HepG2 (cell line): ENCODE measurements around the gene SYNE3. TPM values are rescaled to one million over a fixed set of nuclear protein-coding genes. Genes with fewer than 3 reads are reported as not detected.

Source experiments
- ATAC-seq: fragments of 200-7000 bp; cut with Tn5 transposase; 3 replicates; pipeline ENCODE4 v1.9.1; 2020; ENCODE audit warnings: mild to moderate bottlenecking, moderate library complexity
- BruUV-seq: library from RNA; stranded (reverse); fragments of 400-500 nt; replicated peaks from 2 replicates; lab custom pipeline; 2021; lab: Mats Ljungman, UMichigan
- CTCF ChIA-PET: fragments of 300-600 bp; formaldehyde crosslinking; extraction: SDS; loops from one replicate; lab custom pipeline; 2021; ENCODE audit warnings: low total read pairs, inconsistent platforms, low intra/inter-chr PET ratio; lab: Yijun Ruan, JAX
- POLR2A ChIA-PET: fragments of 350-600 bp; sonication (Branson Sonifier 250); formaldehyde crosslinking; loops from one replicate; lab custom pipeline; 2020; ENCODE audit warnings: antibody characterized with exemption, inconsistent platforms; lab: Yijun Ruan, JAX
- DNase-seq: peaks from one replicate; pipeline ENCODE4 v3.0.0-alpha.2; 2015; ENCODE audit warnings: low spot score
- FAIRE-seq: peaks from 3 replicates; lab custom pipeline; 2011; peaks lifted over from hg19 to GRCh38; lab: Jason Lieb, UNC
- H2AFZ ChIP-seq: one replicate; pipeline ENCODE4 v1.6.1; 2011; ENCODE audit warnings: low read length, inconsistent platforms
- H3K27ac ChIP-seq: fragments of 300-600 bp; 3 replicates; pipeline ENCODE4 v1.8.0; 2011; ENCODE audit warnings: mixed run types, mild to moderate bottlenecking, mixed read lengths, low read length, inconsistent platforms; ENCODE audit not compliant: insufficient read depth; ENCODE audit errors: extremely low read length
- H3K27me3 ChIP-seq, 2 experiments: fragments of 200-600 bp in 1 of 2; 2 replicates in 1 of 2; 3 replicates in 1 of 2; pipeline versions ENCODE4 v1.6.0 to v1.8.0; 2011; ENCODE audit warnings: low read length in 2 of 2, mild to moderate bottlenecking in 2 of 2, moderate library complexity in 2 of 2, inconsistent platforms in 1 of 2; ENCODE audit not compliant: insufficient read depth in 2 of 2, control insufficient read depth in 1 of 2
- H3K36me3 ChIP-seq, 2 experiments: fragments of 200-600 bp in 1 of 2; replicated peaks in 1 of 2; 2 replicates in 1 of 2; 3 replicates in 1 of 2; pipeline versions ENCODE4 v1.5.1 to v1.8.0; 2011; ENCODE audit warnings: low read length in 2 of 2, inconsistent platforms in 1 of 2; ENCODE audit not compliant: insufficient read depth in 2 of 2, control insufficient read depth in 1 of 2
- H3K4me1 ChIP-seq: 2 replicates; pipeline ENCODE4 v1.5.1; 2012; ENCODE audit warnings: low read length, inconsistent platforms; ENCODE audit not compliant: insufficient read depth
- H3K4me2 ChIP-seq: 2 replicates; pipeline ENCODE4 v1.6.0; 2011; ENCODE audit warnings: low read depth, low read length, inconsistent platforms
- H3K4me3 ChIP-seq, 3 experiments: fragments of 200-600 bp in 1 of 3; sonication (generic), shearing (Covaris generic) in 1 of 3; replicated peaks in 1 of 3; 2 replicates each; pipeline ENCODE4 v1.5.1; 2011 to 2016; ENCODE audit warnings: low read length in 3 of 3, inconsistent platforms in 2 of 3, low read depth in 2 of 3, mild to moderate bottlenecking in 2 of 3, control low read depth in 1 of 3, mixed read lengths in 1 of 3; ENCODE audit not compliant: insufficient read depth in 1 of 3
- H3K79me2 ChIP-seq: one replicate; pipeline ENCODE4 v1.6.1; 2011; ENCODE audit warnings: low read length, inconsistent platforms; ENCODE audit not compliant: insufficient read depth
- H3K9ac ChIP-seq: 2 replicates; pipeline ENCODE4 v1.6.0; 2011; ENCODE audit warnings: mild to moderate bottlenecking, low read depth, low read length, inconsistent platforms; ENCODE audit not compliant: insufficient read depth
- H3K9me3 ChIP-seq: 2 replicates; pipeline ENCODE4 v1.5.1; 2012; ENCODE audit warnings: mild to moderate bottlenecking, low read length
- H4K20me1 ChIP-seq: 2 replicates; pipeline ENCODE4 v1.6.0; 2011; ENCODE audit warnings: inconsistent platforms, mild to moderate bottlenecking, low read length, moderate library complexity; ENCODE audit not compliant: insufficient read depth
- ETV6 ChIP-seq: sonication (generic); formaldehyde crosslinking; conservative IDR thresholded peaks from 2 replicates; pipeline ENCODE4 v1.4.0; 2020; ENCODE audit warnings: missing genetic modification reagents
- FIP1L1 ChIP-seq: fragments of 200-400 bp; formaldehyde crosslinking; IDR thresholded peaks from 2 replicates; pipeline ENCODE4 v1.6.1; 2018; ENCODE audit warnings: low read depth, mild to moderate bottlenecking, low read length, moderate library complexity, borderline replicate concordance; ENCODE audit not compliant: insufficient read depth
- FOSL2 ChIP-seq: sonication (generic); formaldehyde crosslinking; IDR thresholded peaks from 2 replicates; pipeline ENCODE4 v1.4.0; 2020; ENCODE audit warnings: missing genetic modification reagents
- FOXA3 ChIP-seq: IDR thresholded peaks from 2 replicates; pipeline ENCODE4 v1.6.1; 2016; ENCODE audit warnings: missing genetic modification reagents, missing compliant biosample characterization
- HNRNPL ChIP-seq: fragments of 200-400 bp; formaldehyde crosslinking; IDR thresholded peaks from 2 replicates; pipeline ENCODE4 v1.6.1; 2017; ENCODE audit warnings: mild to moderate bottlenecking, low read depth, low read length
- KLF12 ChIP-seq: sonication (generic); formaldehyde crosslinking; IDR thresholded peaks from 2 replicates; pipeline ENCODE4 v1.4.0; 2020; ENCODE audit warnings: missing genetic modification reagents, borderline replicate concordance
- NFIB ChIP-seq: sonication (generic); formaldehyde crosslinking; IDR thresholded peaks from 2 replicates; pipeline ENCODE4 v1.9.0; 2021; ENCODE audit warnings: missing genetic modification reagents, mild to moderate bottlenecking, borderline replicate concordance
- NR1H2 ChIP-seq: sonication (generic); formaldehyde crosslinking; IDR thresholded peaks from 2 replicates; pipeline ENCODE4 v1.8.1; 2022; ENCODE audit warnings: low read depth, missing genetic modification reagents, borderline replicate concordance
- PHF21A ChIP-seq: sonication (generic); formaldehyde crosslinking; IDR thresholded peaks from 2 replicates; pipeline ENCODE4 v1.5.0; 2020; ENCODE audit warnings: mild to moderate bottlenecking, missing genetic modification reagents
- POLR2A ChIP-seq, 2 experiments: IDR thresholded peaks; 2 replicates each; pipeline ENCODE4 v1.6.1; 2011; ENCODE audit warnings: low read depth in 2 of 2, low read length in 2 of 2, mild to moderate bottlenecking in 1 of 2, moderate library complexity in 1 of 2; ENCODE audit not compliant: insufficient read depth in 1 of 2
- PPARG ChIP-seq: conservative IDR thresholded peaks from 2 replicates; pipeline ENCODE4 v1.6.1; 2016; ENCODE audit warnings: missing biosample characterization, missing genetic modification reagents
- RARA ChIP-seq: IDR thresholded peaks from 2 replicates; pipeline ENCODE4 v1.6.1; 2016; ENCODE audit warnings: missing genetic modification reagents, missing compliant biosample characterization
- REPIN1 ChIP-seq: sonication (generic); formaldehyde crosslinking; IDR thresholded peaks from 2 replicates; pipeline ENCODE4 v1.8.0; 2022; ENCODE audit warnings: missing genetic modification reagents, low read depth, mild to moderate bottlenecking, borderline replicate concordance
- ZFAT ChIP-seq: sonication (generic); formaldehyde crosslinking; conservative IDR thresholded peaks from 2 replicates; pipeline ENCODE4 v1.8.1; 2023; ENCODE audit warnings: missing genetic modification reagents, inconsistent platforms
- ZGPAT ChIP-seq: IDR thresholded peaks from 2 replicates; pipeline ENCODE4 v1.6.1; 2016; ENCODE audit warnings: mild to moderate bottlenecking
- ZNF414 ChIP-seq: sonication (generic); formaldehyde crosslinking; IDR thresholded peaks from 2 replicates; pipeline ENCODE4 v1.5.0; 2020; ENCODE audit warnings: missing genetic modification reagents
- ZNF556 ChIP-seq: sonication (generic); formaldehyde crosslinking; IDR thresholded peaks from 2 replicates; pipeline ENCODE4 v1.4.0; 2020; ENCODE audit warnings: mild to moderate bottlenecking, missing genetic modification reagents, borderline replicate concordance
- ZNF589 ChIP-seq: sonication (generic); formaldehyde crosslinking; conservative IDR thresholded peaks from 2 replicates; pipeline ENCODE4 v1.8.0; 2022; ENCODE audit warnings: mild to moderate bottlenecking, moderate library complexity, missing genetic modification reagents
- ZNF607 ChIP-seq: sonication (generic); formaldehyde crosslinking; IDR thresholded peaks from 2 replicates; pipeline ENCODE4 v1.5.1; 2020; ENCODE audit warnings: missing genetic modification reagents, mild to moderate bottlenecking, borderline replicate concordance
- ZNF746 ChIP-seq: sonication (generic); formaldehyde crosslinking; IDR thresholded peaks from 2 replicates; pipeline ENCODE4 v1.8.0; 2022; ENCODE audit warnings: mild to moderate bottlenecking, missing genetic modification reagents
- ZNF816 ChIP-seq: sonication (generic); formaldehyde crosslinking; IDR thresholded peaks from 2 replicates; pipeline ENCODE4 v1.8.0; 2022; ENCODE audit warnings: missing genetic modification reagents, mild to moderate bottlenecking, borderline replicate concordance
- WGBS: methylation state at CpG from one replicate; pipeline ENCODE4 v1.1.6; 2017; ENCODE audit warnings: low lambda C conversion rate; 5-methylcytosine and 5-hydroxymethylcytosine counted together
- in situ Hi-C: cut with HindIII; loops from 2 replicates; pipeline ENCODE4 v1.10.0; 2017; ENCODE audit warnings: low pct_unique_long_range_greater_than_20kb; ENCODE audit not compliant: extremely low pct_ligation_motif_present
- intact Hi-C: fragments of 100-400 bp; cut with micrococcal nuclease; formaldehyde crosslinking; loops from one replicate; pipeline ENCODE4 v1.10.0; 2022; ENCODE audit not compliant: unreplicated experiment
- polyA plus RNA-seq, 8 experiments: library from polyadenylated mRNA; depleted of rRNA in 3 of 8; stranded (reverse) in 7 of 8; unstranded in 1 of 8; fragments of >200 nt; fragmentation: Illumina TruSeq in 4 of 8; extraction: Trizol in 4 of 8; gene quantifications; 2 replicates each; pipeline versions ENCODE4 v1.2.1 to v1.2.3, GENCODE V29; 2011 to 2016; ENCODE audit warnings: low read depth in 4 of 8, missing spikeins in 1 of 8, mixed read lengths in 1 of 8; ENCODE audit not compliant: insufficient read depth in 1 of 8
- total RNA-seq, 5 experiments: library from RNA; depleted of rRNA; stranded (reverse); fragments of >200 nt; fragmentation: Illumina TruSeq; extraction: Trizol; gene quantifications; 2 replicates each; pipeline ENCODE4 v1.2.3, GENCODE V29; 2016; ENCODE audit warnings: low read depth in 1 of 5

Gene SYNE3
- total and polyA plus RNA-seq, 2 of the 13 experiments (the other 11 are each of a cell fraction or from before 2014, with no cell fraction given): 7.8 to 8.0 TPM

GRCh38 chr14:95468448-95469133 lies 47.9 kb downstream of the SYNE3 start (continued):
- TF ChIP-seq PHF21A (CRISPR knock-in tag) (peak; percentile 35; the same call in 1 of the 2 replicates), REPIN1 (CRISPR knock-in tag) (0 out of 2 replicates have a peak, but pooled peaks have one; percentile 26), ZNF589 (CRISPR knock-in tag) (no peak), PPARG (peak; percentile 73), ZNF816 (no peak), ZNF414 (CRISPR knock-in tag) (no peak), ZNF556 (CRISPR knock-in tag) (no peak), ETV6 (CRISPR knock-in tag) (no peak), FOXA3 (CRISPR knock-in tag) (peak; percentile 42; the same call in 1 of the 2 replicates), FIP1L1 (no peak), RARA (CRISPR knock-in tag) (peak; percentile 51; the same call in 1 of the 2 replicates), HNRNPL (no peak)

- CTCF ChIA-PET: no interaction called here
- Histone ChIP-seq H2AFZ (no peak overlapping the region), H3K79me2 (no peaks in the 10 kb centered on the region), H4K20me1 (no peaks in the 10 kb centered on the region), H3K9me3 (no peaks in the 10 kb centered on the region), H3K27ac (no peak overlapping the region), H3K4me1 (peaks cover 22% of the 10 kb centered on the region), H3K27me3 (no peaks in the 10 kb centered on the region), H3K4me3 (no peak overlapping the region), H3K36me3 (peaks cover 4 to 33% of the 10 kb centered on the region in 2 experiments; a peak in 3 of 5 replicates), H3K9ac (no peak overlapping the region), H3K4me2 (no peak overlapping the region)
- BruUV-seq: no TSS peak
- intact Hi-C loops (no loop called here), in situ Hi-C loops (no loop called here)
- POLR2A ChIA-PET: interaction anchor here (1.1 to 4.4 kb wide), 5 partner anchors 15 to 68 kb away, joined by 3 to 23 read pairs (median 9); partner anchors contain the start of gene GLRX5
- no peak for ATAC-seq
- 86% methylated on average over 6 of the region's 6 CpGs for WGBS
- FAIRE-seq: no peak
- no peak for DNase-seq
- TF ChIP-seq ZGPAT (no peak), KLF12 (CRISPR knock-in tag) (no peak), ZNF746 (CRISPR knock-in tag) (no peak), POLR2A (IDR thresholded peaks at IDR 0.05; ENCODE audit: insufficient read depth in 1 of 2, low read depth in 2 of 2, low read length in 2 of 2) (no peak), FOSL2 (CRISPR knock-in tag) (no peak), NFIB (CRISPR knock-in tag) (no peak), NR1H2 (no peak), ZFAT (CRISPR knock-in tag) (no peak), ZNF607 (CRISPR knock-in tag) (no peak)
Observed at GRCh38 chr14:95467657-95468056, 48.8 kb downstream of the SYNE3 start.
